NCI-H2107 treated with DMSO at 0.1 percent for 48 hours (cell line): ENCODE results near the gene FOXJ3.

ENCODE experiments used
- DNase-seq: peaks from one replicate; lab custom pipeline; 2025; ENCODE audit not compliant: unreplicated experiment; lab: John Stamatoyannopoulos, UW

FOXJ3 gene

DNA sequence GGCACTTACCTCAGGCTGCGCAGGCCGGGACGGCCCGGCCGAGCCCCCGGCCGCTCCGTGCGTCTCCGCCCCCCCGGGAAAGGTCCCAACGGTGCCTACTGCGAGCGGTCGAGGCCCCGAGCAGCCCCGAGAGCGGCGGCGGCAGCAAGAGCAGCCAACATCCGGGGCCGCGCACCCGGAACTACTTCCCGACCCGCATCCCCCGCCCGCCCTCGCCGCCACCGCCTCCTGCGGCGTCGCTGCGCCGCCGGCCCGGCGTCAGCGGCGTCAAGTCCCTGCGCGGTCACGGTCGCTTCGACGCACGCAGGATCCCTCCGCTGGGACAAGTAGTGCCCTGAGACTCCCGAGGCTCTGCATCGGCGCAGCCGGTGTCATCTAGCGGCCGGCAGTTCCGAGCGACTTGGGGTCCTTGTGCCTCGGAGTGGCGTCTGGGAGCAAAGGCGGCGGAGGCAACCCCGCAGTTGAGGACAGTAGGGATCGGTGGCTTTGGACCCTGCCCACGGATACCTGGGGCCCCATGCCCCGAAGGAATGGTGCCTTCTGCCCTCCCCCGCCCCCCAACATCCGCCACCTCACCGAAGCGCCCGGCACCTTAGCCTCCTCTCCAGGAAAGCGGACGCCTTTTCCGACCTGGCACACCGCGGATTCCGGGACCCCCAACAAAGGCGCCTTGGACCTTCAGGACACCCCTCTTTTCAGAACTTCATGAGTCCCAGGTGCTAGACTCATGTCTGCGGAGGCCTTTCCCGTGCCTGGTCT is at the start of gene FOXJ3:
TSS of gene FOXJ3 (minus strand) at position 186 of the 759 bp plus-strand sequence. CDS start 24,142 bp downstream, outside the sequence.
- peak; percentile 62 for DNase-seq

DNA sequence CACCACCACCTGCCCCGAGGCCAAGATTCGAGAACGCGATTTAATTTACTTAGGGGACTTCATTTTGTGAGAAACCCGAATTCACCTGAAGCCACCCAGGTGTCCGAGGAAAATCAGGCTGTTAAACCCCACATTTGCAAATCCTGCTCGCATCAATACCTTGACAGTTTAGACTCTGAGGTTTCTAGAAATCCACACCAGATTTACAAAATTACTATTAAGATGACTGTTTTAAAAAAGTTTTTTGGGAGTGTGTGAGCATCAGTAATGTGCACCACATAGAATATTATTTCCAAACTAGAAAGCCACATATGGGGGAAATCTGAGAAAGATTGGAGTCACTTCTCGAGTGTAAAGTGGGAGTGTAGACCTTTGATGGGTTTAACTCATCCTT is 46.2 kb upstream of the FOXJ3 start:
- peak; percentile 41 for DNase-seq

DNA sequence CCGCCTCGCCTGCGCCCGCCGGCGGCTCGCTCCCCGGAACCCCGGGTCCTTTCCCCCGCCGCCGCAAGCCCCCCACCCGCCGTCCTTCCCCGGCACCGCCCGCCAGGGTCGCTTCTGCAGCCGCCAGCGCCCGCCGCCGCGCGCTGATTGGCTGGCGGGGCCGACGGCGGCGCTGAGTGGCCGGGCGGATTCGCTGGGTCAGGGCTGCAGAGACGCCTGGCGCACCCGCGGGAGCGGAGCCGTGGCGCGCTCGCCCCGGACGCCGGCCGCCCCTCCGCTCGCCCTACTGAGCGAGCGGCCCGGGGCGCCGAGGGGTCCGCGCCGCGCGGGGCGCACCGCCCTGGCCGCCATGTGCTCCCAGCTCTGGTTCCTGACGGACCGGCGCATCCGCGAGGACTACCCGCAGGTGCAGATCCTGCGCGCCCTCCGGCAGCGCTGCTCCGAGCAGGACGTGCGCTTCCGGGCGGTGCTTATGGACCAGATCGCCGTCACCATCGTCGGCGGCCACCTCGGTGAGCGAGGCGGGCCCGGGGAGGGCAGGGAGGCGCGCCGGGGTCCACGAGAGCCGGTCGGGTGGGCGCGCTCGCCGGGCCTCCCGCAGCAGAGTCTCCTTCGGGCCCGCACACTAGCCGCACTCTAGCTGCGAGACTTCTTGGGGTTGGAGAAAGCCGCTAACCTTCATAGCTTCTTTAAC is 45.7 kb upstream of the FOXJ3 start, which contains the start of gene RIMKLA:
TSS of gene RIMKLA (plus strand) at position 207 of the 694 bp plus-strand sequence. CDS start at position 350, 143 bp downstream.
- DNase-seq, result peak; percentile 49

- no peak for DNase-seq
These were observed 45.0 kb upstream of the FOXJ3 start for GRCh38 chr1:42379794-42380585.

- DNase-seq, result no peak
These were observed 37.8 kb upstream of the FOXJ3 start for GRCh38 chr1:42372796-42373195.

DNA sequence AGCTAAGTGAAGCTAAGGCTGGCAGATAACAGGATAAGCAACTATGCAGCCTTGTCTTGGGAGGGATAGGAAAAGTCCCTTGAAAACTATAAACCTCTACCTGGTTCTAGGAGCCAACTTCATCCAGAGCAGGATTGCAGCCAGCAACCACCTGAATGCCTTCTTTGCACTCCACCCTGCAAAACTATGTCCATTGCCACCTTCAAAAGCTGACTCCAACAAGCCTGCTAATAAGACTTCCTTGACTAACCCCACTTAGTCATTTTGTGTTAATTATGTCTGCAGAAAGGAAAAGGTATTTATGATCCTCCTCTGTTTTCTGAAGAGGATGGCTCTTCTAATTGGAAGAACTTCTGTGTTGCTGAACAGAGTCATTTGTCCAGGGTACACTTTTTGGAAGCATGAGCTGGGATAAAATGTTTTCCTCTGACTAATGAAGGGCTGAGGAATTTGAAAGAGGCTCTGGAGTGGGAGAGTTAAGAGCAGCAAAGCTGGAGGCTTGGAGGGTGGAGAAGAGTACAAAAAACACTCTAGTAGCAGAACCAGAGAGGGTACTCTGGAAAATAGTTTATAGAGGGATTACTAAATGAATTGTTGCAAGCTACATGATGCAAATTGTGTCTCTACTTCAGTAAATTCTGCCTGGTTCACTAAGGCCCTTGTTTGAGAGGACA is 36.0 kb upstream of the FOXJ3 start:
- DNase-seq, result no peak

DNA sequence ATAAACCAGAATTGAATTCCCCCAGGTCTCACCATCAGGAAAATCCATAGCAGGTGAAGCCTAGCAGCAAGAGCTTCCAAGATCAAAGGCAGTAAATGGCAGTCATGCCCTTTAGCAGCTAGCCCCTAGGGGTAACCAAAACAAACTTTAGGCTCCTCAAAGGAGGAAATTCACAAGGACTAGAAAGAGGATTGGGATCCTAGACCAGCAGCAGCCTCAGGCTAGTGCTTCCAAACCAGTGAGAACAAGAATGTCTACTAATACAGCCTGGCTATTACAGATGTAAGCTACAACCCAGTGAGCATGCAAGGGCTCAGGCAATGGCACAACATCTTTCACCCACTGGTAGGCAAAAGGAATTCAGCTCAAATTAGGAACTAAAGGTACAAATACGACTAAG is 34.4 kb upstream of the FOXJ3 start:
- no peak for DNase-seq

DNA sequence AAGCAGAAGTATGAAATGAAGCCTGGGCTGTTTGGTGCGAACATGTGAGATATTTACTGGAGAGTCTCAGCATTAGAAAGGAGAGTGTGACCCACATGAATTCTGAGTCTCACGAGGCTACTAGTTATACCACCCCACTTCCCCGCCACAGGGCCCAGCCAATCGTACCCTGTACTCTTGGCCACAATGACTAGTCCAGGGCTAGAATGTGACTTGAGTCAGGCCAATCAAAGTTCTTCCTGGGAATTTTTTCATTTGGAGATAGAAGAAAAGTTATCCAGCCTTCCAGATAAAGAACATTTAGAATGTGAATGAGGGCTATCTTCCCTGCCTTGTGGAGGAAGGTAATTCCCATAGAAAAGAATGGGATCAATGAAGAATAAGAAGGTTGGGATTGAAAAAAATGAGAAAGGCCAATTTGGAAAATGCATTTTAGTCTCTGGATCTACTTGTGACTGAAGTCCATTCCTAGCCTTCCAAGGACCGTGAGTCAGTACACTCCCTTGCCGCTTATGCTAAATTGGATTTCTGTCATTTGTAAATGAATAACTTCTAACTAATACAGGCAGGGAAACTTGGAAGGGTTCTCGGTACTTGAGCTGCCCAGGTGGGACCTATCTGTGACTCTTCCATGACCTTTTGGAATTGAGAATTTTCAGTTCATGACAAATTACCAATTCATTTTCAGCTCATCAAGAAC is 33.2 kb upstream of the FOXJ3 start:
- no peak for DNase-seq

GRCh38 chr1:42365118-42365517 is 30.1 kb upstream of the FOXJ3 start:
- DNase-seq, result no peak

- no peak for DNase-seq
These were observed 29.5 kb upstream of the FOXJ3 start for GRCh38 chr1:42364542-42364941.

GRCh38 chr1:42364089-42364488 is 29.1 kb upstream of the FOXJ3 start:
- no peak for DNase-seq

- no peak for DNase-seq
These were observed 24.4 kb upstream of the FOXJ3 start for GRCh38 chr1:42359466-42359865.

DNA sequence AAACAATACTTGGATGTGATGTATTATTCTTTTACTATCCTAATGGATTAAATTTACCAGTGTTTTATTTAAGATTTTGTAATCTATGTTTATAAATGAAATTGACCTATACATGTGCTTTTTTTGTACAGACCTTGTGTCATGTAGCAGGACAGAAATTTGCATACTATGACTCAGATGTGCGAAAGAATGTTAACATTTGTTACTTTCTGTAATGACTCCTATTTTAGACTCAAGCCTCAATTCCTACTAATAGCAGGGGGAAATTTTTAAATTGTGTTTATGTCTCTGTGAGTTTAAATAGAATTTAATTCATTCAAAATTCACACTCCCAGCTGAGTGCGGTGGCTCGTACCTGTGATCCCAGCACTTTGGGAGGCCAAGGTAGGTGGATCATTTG is 23.8 kb upstream of the FOXJ3 start:
- DNase-seq, result no peak

DNA sequence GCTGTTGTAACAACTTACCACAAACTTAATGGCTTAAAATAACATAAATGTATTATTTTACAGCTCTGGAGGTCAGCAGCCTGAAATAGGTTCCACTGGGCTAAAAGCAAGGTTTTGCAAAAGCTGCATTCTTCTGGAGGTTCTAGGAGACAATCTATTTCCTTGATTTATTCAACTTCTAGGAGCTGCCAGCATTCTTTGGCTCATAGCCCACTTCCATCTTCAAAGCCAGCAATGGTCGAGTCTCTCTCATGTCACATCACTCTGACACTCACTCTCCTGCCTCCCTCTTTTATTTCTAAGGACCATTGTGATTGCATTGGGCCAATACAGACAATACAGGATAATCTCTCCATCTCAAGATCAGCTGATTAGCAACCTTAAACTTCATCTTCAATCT is 15.1 kb upstream of the FOXJ3 start:
- no peak for DNase-seq

GRCh38 chr1:42348498-42348897 is 13.5 kb upstream of the FOXJ3 start:
- DNase-seq, result no peak

- DNase-seq, result no peak
These were observed 8.0 kb upstream of the FOXJ3 start for GRCh38 chr1:42343049-42343448.

GRCh38 chr1:42340901-42341300 is 5.9 kb upstream of the FOXJ3 start:
- DNase-seq, result peak; percentile 93

DNA sequence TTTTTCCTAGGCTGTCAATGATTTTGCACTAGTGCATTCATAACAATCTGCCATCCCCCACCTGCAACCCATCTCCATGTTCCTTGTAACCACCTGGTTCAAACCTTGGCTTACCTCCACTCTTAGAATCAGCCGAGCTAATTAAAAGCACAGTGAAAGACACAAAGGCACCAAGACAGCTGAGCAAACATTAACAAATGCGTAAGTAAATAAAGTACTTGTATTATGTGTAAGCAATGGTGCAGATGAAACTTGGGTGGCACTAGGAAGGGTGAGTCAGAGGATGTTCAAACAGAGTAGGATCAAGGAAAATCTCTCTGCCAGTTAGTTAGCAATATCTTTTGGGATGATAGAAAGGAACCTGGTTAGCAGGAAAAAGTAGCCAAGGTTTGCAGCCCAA is 5.1 kb upstream of the FOXJ3 start:
- DNase-seq, result peak; percentile 100

GRCh38 chr1:42336978-42337377 is 1.9 kb upstream of the FOXJ3 start:
- DNase-seq, result no peak

DNA sequence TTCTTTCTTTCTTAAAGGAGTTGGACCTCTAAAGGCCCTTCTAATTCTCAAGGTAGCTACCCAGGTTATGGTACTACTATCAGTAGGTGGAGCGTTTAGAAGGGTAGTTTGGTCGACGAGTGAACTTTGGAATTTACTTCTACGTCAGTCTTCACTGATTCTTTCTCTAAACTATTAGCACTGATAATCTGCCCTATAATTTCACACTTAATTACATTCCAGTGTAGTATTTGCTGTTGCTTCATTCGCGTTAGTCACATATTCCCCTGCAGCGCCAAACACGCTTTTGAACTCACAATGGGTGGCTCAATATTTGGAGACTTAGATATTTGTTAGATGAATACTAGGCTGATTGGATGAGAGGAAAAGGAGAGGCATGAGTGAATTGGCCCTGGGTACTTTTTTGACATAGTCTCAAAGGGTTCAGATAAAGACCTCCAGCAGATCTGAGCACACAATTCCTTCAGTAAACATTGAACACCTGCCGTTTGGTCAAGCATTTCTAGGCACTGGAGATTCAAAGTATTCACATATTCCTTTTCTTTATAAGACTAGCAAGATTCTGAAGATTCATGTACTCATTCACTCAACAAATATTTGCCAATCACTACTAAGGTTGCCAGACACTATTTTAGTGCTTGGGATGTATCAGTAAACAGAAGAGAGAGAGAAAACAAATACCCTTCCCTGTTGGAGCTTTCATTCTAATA is 929 bp upstream of the FOXJ3 start:
- peak; percentile 93 for DNase-seq
